ENCODE results near the gene ACOT13. TPM values are rescaled to one million over a fixed set of nuclear protein-coding genes. Genes with fewer than 3 reads are reported as not detected.

Gene ACOT13
- total and polyA plus RNA-seq, 9 donors: 3.4 to 32.2 (median 9.8) TPM

- 48 to 73% (median 53%) methylated on average over 2 of the region's 2 CpGs for WGBS, 3 donors
- intact Hi-C loops (cut with DNase I): no loop called here
- DNase-seq: no peak
These were observed 17.2 kb upstream of the ACOT13 start for GRCh38 chr6:24649691-24650090.

GRCh38 chr6:24650365-24650764 lies 16.5 kb upstream of the ACOT13 start:
- no peaks in the 10 kb centered on the region for H3K36me3 ChIP-seq
- no peak overlapping the region for H3K4me3 ChIP-seq
- 52 to 57% (median 57%) methylated on average over 3 of the region's 3 CpGs for whole genome bisulfite sequencing, 3 donors
- H3K27me3 ChIP-seq: no peaks in the 10 kb centered on the region
- DNase-seq: no peak
- TF ChIP-seq POLR2A (IDR thresholded peaks at IDR 0.05): no peak
- no peak for TF ChIP-seq CTCF (IDR thresholded peaks at IDR 0.05)
- TF ChIP-seq EP300 (IDR thresholded peaks at IDR 0.05): no peak
- H3K27ac ChIP-seq: no peak overlapping the region
- H3K4me1 ChIP-seq (ENCODE audit: insufficient read depth): peaks cover 5% of the 10 kb centered on the region
- no peaks in the 10 kb centered on the region for H3K9me3 ChIP-seq
- intact Hi-C loops (cut with DNase I): no loop called here

More at GRCh38 chr6:24649691-24650090, 17.2 kb upstream of the ACOT13 start:
- Histone ChIP-seq H3K27ac (no peak overlapping the region), H3K27me3 (no peaks in the 10 kb centered on the region), H3K4me1 (ENCODE audit: insufficient read depth) (peaks cover 5% of the 10 kb centered on the region), H3K9me3 (no peaks in the 10 kb centered on the region), H3K36me3 (no peaks in the 10 kb centered on the region), H3K4me3 (no peak overlapping the region)
- TF ChIP-seq CTCF (IDR thresholded peaks at IDR 0.05) (no peak), EP300 (IDR thresholded peaks at IDR 0.05) (no peak), POLR2A (IDR thresholded peaks at IDR 0.05) (no peak)

GRCh38 chr6:24655215-24655614 lies 11.7 kb upstream of the ACOT13 start:
- TF ChIP-seq CTCF (IDR thresholded peaks at IDR 0.05) (no peak), EP300 (IDR thresholded peaks at IDR 0.05) (no peak), POLR2A (IDR thresholded peaks at IDR 0.05) (no peak)
- no peaks in the 10 kb centered on the region for H3K36me3 ChIP-seq
- intact Hi-C loops (cut with DNase I): no loop called here
- no peak for DNase-seq
- H3K4me1 ChIP-seq (ENCODE audit: insufficient read depth): peaks cover 2% of the 10 kb centered on the region
- WGBS, 3 donors: 86 to 88% (median 86%) methylated on average over 1 of the region's 1 CpG
- H3K4me3 ChIP-seq: no peak overlapping the region
- H3K27me3 ChIP-seq: no peaks in the 10 kb centered on the region
- no peak overlapping the region for H3K27ac ChIP-seq
- H3K9me3 ChIP-seq: no peaks in the 10 kb centered on the region

GRCh38 chr6:24658573-24659560 lies 8.0 kb upstream of the ACOT13 start:
- H3K9me3 ChIP-seq: no peaks in the 10 kb centered on the region
- no peaks in the 10 kb centered on the region for H3K36me3 ChIP-seq
- no peak overlapping the region for H3K4me3 ChIP-seq
- DNase-seq: no peak
- no peaks in the 10 kb centered on the region for H3K27me3 ChIP-seq
- H3K4me1 ChIP-seq (ENCODE audit: insufficient read depth): peaks cover 5% of the 10 kb centered on the region
- intact Hi-C loops (cut with DNase I): no loop called here
- 68 to 74% (median 72%) methylated on average over 9 of the region's 9 CpGs for WGBS, 3 donors
- TF ChIP-seq POLR2A (IDR thresholded peaks at IDR 0.05) (no peak), EP300 (IDR thresholded peaks at IDR 0.05) (no peak), CTCF (IDR thresholded peaks at IDR 0.05) (no peak)
- H3K27ac ChIP-seq: no peak overlapping the region
